Measurements from ENCODE around the gene WLS.
"Not testable (repeated sequence)": the region's sequence is repeated elsewhere in the genome, so short reads cannot be mapped to it uniquely, and the experiment has no call there.

Gene WLS

DNA sequence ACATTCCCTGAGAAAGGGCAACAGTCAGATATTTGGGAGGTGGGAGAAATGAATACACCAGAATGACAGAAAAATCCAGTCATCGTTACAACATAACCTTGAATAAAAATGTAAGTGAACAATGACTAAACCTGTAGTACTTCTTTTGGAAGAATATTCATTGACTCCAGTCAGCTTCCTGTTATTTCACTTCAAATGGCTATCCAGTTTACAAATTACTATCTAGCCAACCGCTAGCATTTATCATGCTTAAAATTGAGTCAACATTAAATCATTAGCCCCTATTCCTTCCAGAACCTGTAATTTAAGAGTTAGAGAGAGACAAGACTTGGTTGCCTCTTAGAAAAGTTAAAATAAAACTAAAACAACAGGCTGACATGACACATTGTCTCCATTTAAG, 33.6 kb downstream of the WLS start:
- peak; percentile 43 for DNase-seq

DNA sequence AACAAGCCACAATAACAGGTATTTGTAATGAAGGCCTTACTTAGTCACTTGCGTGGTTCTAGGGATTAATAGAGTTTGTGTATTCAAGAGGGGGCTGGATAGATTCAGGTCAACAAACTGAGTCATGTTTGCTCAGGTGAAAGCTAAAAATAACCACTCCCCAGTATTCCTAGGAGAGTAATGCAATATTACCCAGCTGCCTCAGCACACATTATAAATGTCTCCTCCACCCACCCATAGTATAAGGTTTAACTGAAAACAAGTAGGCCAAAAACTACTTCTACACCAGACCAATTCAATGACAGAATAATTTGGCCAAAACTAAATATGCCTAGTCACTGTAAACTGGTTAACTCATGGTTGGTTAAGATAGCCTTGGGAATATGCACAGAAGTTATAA, 34.4 kb downstream of the WLS start:
- DNase-seq = no peak

DNA sequence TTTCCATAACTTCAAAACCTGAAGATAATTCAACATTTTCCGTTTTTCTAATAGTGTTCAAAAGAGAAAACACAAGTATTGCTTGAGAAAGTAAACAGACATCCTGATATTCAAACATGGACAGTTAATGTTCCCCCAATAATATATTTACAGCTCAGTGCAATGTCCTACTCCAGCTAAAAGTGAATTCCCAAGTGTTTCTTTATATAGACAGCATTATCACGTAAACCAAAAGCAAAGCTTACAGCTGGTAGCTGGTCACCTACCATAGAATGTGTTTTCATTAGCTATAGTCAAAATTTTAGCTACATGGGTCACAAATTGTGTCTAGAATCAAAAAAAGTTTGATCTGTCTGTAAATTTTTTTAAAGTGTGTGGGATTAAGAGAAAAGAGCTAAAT, 34.9 kb downstream of the WLS start:
- no peak for DNase-seq

DNA sequence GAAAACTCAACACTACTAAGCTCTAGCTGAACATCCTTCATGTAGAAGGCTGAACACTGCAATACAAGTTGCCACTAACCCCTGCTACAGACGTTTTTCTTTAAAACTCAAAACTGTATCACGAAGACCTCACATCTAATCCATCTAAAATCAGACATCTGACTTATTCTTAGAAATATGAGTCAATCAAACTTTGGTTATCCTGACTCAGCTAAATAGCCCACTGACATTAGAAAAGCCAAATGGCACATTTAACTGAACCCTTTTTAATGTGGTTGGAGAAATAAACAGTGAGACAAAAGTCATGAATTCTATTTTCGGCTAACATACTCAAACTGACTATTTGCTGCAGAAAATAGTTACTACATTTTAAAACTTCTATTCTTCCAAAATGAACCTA, 35.6 kb downstream of the WLS start:
- no peak for DNase-seq

DNA sequence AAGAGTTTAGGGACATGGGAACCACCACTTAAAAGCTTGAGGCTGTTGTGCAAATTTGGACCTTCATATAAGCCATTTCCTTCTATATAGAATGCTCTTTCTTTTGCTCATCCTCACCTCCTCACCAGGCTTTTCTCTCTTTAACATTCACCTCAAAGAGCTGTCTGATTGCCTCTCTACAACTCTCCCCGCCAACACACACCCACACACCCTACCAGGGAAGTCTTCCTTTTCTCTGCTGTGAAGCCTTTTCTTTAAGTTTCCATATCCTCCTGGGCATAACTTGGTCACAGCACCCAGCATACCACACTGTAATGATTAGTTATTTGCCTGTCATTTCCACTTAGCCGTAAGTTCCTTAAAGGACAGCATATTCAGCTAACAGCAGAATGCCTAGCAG, 40.6 kb downstream of the WLS start:
- DNase-seq = no peak

DNA sequence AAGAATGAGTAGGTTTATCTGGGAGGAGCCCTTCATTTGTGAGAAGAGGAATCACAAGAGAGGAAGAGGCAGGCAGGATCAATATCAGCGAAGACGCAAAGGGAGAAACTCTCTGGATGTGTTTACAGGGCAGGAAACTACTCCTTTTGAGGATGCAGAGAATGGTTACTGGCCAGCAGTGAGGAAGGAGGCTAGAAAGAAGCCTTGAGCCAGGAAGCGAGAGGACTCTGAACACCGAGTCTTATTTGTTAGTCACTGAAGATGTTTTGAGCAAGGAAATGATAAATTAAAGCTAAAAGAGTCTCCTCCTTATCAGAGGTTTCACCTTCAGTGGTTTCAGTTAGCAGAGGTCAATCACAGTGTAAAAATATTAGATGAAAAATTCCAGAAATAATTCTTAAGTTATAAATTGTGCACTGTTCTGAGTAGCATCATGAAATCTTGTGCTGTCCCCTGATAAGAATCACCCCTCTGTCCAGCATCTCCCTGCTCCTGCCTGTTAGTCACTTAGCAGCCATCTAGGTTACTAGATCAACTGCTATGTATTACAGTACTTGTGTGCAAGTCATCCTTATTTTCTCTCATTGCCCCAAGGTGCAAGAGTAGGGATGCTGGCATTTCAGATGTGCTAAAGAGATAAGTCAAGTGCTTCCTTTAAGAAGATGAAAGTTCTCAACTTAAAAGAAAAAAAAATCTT, 43.5 kb downstream of the WLS start:
- no peak for DNase-seq

DNA sequence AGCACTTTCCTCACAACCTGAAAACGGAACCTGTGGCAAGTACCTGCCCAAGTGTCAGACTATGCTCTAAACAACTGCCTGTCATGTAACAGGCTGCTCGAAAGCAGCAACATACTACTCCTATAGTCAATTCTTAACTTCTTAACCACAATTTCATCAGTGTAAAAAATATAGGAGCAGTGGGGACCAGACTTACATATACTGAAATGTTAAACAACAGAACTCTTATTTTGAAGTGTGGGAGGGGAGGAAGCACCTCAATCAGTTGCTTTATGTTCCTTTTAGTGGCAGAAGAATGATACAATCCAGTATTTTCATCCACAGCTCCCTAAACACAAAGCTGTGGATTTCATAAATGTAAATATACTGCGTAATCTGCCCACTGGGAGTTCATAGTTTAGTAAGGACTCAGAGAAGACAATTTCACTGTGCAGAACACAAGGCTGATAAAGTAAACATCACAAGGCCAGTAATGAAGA, 44.2 kb downstream of the WLS start:
- DNase-seq = no peak

DNA sequence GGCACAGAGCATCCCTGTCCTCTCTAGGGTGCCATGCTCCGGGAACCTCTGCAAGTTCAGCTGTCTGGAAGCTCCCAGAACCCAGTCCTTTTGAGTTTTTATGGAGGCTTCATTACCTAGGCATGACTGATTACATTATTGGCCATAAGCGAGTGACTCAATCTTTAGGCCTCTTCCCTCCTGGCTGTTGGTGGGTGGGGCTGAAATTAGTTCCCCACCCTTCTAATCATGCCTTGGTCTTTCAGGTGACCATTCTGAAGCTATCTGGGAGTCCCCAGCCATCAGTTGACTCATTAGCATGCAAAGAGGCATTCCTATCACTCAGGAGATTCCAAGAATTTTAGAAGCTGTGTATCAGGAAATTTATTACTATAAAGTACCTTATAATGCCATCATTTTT, 46.6 kb downstream of the WLS start:
- no peak for DNase-seq

DNA sequence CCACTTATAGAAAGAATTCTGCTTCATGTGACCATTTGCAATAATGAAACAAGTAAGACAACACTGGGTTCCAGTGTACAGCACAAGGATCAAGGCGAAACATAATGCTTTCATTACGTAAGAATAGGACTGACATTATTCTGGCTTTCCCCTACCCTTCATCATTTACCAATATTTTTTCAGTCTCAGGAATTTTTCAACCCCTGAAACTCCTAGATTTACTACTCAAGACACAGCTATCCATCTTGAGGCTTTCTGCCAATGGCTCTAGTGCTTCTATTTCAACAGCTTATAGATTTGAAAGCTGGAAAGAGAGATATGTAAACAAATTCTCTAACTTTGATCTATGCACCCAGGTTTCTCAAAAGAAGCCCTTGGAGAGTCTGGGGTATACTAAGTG, 48.4 kb downstream of the WLS start:
- DNase-seq = no peak

DNA sequence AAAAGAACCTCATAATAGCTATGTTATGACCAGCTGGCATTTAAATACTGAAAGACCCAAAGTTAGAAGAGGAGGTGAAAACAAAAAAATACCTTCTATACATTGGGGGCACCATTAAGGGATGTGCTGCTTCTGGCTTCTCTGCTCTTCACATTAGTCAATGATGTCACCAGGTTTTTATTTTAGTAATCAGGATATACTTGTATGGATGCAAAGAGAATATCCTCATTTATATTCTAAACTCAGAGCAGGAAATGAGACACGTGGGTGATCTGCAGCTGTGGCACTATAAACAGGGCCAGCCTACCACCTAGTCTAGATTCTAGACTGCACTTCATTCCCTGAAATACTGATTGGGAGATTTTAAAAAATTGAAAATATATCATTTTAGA, 51.2 kb downstream of the WLS start:
- no peak for DNase-seq

DNA sequence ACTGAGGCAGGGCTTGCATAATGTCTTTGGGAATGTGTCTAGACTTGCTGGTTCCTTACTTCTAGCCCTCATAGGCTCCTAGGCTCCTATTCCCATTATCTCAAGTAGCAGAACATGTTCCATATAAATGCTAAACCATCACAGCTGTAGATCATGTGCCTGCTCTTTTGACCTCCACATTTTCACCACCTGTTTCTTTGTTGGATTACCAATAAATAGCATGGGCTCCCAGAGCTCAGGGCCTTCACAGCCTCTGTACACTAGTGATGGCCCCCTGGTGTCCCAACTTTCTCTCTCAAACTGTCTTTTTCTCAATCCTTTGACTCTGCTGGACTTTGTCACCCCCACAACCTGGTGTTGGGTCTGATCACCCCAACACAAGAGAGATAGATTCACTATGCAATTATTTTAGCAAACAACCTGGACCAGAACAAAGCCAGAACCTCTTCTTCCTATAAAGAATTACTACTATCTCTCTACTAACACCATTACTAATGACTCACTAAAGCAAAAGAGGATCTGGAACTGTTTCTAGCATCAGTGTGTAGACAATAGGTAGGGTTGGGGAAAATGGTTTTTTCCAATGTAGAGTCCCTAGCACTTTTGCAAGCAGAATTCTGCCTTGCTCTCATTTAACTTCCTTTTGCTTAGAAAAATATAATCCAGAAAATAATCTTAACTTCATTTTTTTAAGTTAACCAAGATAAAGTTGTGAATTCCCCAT, 51.7 kb downstream of the WLS start:
- DNase-seq = no peak

DNA sequence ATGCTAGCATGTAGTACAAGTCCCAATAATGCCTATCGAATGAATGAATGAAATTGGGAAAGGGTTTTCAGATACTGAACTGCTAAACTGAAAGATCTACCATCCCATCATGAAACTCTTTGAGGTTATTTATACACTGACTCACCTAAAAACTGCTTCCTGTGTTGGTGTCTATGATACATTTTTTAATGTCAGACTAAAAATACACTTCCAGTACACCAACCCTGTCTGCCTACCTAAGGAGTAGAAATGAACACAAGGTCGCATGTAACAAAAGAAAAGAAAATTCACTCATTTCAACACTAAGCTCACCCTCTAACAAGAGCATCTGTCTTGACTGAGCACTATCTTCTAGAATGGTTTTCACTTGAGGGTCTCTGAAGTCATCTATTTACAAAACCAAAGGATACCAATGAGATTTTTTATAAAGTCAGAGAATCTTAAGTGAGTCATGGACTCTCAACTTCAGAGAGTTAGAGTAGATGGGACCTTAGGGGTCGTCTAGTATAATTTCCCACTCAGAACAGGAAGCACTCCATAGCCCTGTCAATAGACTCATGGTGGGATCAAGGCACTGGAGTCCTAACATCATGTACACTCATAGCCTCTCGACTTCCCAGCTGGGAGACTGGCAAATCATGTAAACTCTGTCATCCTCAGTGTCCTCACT, 53.4 kb downstream of the WLS start:
- peak; percentile 37 for DNase-seq

DNA sequence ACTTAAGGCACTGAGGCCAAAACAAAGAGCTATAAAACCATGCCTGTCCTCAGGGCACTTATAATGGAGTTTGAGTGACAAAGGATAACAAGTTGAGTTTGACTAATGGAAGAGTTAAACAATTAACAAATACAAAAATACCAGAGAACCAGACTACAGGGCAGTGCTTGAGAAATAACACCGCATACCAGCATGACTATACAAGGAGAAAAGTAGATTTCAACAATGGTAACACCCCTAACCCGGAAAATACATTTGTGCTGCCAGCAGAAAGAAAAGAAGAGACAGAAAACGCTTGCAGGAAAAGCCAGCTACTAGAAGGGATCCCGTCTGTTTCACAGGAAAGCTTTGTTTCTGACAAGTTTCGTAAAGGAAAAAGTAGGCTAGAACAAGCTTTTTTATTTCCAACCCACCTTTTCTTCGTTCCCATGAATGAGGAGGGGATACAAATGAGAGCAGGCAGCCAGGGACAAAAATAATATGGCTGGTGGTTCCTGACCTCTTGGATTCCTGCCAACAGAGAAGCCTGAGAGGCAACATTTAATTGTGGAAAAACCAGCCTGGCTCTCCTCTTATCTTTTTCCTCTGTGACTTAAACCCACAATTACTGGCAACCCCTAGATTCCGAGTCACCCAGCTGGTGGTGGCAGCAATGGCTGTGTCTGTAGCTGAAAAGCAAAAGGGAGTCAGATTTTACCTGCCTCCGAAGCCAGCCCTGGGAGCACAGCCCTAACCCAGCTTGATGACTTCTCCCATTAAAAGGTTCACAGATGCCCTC, 56.5 kb downstream of the WLS start:
- DNase-seq = no peak

DNA sequence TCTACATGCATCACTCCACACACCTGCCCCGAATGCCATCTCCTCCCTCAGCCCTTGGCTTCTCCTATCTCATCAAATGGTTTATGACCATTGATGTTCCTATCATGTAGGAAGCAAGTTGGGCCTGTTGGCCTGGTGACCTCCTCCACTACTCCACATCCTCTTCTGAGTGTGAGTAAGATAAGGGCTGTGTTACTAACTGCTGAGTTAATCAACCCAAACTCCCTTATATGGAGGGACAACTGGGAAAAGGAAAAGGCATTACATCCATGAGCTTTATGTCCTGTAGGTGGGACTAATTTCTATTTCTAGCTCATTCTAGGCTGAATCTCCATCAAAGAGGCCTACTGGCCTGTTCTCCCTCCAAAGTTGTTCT, 57.6 kb downstream of the WLS start:
- DNase-seq = peak; percentile 47

DNA sequence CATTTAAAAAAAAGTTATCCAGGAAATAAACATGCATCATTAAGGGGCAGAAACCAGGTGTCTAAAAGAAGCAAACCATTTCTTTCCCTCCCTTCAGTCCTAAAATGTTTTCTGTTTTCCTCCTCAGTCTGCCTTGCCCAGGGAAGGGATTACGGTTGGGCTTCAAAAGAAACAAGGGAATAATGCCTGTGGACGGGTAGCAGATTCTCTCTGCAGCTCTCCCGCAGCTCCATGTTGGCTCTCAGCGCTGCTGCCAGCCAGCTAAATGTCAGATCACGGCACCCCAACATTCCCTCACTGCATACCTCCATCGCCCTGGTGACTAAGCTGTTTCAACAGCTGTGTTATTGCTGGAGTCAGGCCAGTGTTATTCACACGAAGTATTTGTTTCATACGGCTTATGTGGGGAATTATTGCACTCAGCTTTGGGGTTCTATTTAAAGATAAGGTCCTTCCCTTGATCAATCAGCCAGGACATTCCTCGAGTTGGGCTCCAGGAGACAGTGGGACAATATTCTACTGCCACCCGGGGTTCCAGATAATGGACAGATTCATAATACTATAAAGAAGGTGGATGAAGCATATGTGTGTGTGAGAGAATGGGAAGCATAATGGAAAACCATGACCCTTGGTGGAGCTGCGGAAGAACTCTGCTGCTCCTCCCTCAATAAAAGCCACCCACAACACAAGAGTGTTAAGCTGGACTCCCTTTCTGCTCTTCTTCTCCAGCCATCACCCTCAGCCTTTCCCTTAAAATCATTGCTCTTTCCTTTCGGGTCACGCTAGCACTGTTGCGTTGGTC, 58.2 kb downstream of the WLS start:
- peak; percentile 94 for DNase-seq

DNA sequence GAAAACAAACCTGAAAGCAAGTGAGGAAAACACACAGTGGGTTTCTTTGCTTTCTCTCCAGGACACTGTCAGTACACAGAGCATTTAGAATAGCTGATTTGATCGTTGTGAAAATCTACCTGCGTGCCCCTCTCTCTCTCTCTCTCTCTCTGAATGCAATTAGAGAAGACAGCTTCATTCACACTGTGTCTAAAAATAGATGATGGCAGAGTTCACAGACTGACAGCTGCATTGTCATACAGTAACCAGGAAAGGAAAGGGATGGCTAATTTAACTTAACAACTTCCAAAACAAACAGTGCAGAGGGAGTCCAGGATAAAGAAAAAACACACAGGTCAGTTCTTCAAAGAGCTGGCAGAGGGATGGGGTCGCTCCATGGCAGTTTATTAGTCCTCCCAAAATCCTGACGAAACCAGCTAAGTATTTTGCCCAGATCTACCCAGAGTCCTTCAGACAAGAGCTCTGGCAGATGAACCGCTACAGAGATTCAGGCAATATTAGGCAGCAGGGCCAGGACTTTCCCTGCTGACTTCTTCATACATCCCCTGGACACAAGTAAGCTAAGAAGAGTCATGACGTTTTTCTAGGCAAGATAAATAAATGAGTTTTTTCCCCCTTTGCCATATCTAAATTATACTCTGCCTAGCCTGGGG, 58.9 kb downstream of the WLS start:
- DNase-seq = no peak

DNA sequence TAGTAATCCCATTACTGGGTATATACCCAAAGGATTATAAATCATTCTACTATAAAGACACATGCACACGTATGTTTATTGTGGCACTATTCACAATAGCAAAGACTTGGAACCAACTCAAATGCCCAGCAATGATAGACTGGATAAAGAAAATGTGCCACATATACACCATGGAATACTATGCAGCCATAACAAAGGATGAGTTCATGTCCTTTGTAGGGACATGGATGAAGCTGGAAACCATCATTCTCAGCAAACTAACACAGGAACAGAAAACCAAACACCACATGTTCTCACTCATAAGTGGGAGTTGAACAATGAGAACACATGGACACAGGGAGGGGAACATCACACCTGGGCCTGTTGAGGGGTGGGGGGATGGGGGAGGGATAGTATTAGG, 60.5 kb downstream of the WLS start:
- not testable (repeated sequence) for DNase-seq

DNA sequence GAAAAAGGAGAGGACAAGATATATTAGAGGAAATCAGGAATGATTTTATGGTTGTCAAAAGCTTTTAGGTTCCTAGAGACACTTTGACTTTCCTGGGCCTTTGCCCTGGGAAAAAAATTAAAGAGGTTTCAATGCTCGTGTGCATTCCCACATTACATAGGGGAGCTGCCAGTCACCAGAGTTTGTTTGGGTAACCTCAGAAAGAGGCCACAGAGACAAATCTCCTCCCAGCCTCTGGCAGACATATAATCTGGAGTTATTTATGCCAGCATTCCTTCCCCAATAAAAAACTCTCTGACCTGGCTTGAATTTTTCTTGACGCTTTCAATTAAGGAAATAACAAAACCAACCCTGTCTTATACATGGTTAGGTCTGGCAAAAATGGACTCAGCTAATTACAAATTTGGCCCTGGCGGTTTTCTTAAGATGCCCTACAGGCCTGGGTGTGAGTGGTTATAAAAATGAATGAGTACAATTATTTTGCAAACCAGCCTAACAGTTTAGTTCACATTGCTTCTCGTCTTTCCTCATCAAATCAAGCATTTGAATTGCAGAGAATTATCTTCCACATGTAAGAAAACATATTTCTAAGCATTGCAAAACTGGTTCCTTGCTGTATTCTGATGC, 63.7 kb downstream of the WLS start:
- no peak for DNase-seq

DNA sequence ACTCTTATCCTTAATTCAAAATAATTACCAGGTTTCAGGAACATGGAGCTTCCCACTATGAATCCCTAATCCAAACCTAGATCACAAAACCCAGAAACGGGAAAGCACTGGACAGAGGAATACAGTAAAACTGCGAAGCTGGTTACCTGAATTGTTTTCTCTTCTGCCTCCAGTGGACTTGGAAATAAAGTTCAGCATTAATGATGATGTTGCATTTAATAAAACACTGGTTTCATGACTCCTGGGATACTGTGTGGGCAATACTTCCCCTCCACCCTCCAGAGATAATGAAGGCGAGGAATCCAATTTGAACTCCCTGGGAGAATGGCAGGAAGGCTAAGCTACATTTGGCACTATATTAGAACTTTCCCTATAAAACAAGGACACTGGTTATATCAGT, 65.1 kb downstream of the WLS start:
- DNase-seq = no peak

DNA sequence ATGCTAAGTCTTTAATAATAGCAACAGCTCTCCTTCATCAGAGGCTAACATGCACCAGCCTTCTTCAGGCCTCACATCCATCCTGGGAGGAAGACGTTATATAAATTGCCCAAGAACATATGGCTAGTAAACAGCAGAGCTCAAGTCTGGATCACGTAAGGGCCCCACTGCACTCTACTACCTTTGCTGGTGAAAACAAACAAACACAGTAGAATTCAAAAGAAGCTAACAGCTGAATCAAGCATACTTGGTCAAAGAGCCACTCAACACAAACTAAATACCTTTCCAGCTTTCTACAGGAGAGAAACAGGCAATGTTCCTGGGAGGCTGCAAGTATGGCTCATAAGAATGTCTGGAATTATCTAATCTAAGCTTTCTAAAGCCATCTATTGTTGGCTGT, 66.0 kb downstream of the WLS start:
- no peak for DNase-seq

DNA sequence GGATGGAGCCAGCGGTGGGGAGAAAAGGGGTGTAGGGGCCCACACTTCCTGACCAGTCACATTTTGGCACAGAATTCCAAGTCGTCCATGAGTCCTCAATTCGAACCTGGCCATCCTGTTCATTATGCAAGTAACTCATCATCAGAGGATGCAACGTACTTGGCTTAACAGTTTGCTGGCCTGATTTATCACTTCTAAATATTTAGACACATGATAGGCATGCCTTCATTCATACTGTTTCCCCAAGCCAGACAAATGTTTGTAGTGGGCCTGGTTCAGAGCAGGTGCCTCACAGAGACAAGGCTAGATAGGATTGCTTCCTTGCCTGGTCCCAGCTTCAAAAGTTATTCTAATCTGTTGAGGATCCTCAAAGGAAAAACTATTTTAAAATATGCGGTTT, 66.7 kb downstream of the WLS start:
- DNase-seq = no peak

Data from fibroblast of skin of abdomen (primary cell).